Osteocyte (in vitro differentiated cells): ENCODE results near the gene PPIF. TPM values are rescaled to one million over a fixed set of nuclear protein-coding genes. Genes with fewer than 3 reads are reported as not detected.

Experiments used
- DNase-seq: peaks from one replicate; pipeline ENCODE4 v3.0.0; 2021; ENCODE audit warnings: mixed read lengths; ENCODE audit not compliant: unreplicated experiment; ENCODE audit errors: extremely low spot score
- H3K27ac Mint-ChIP-seq: one replicate; pipeline ENCODE4 v1.8.0; 2021; ENCODE audit warnings: mild to moderate bottlenecking, mixed read lengths; ENCODE audit not compliant: unreplicated experiment
- H3K27me3 Mint-ChIP-seq: one replicate; pipeline ENCODE4 v1.8.0; 2021; ENCODE audit warnings: mixed read lengths; ENCODE audit not compliant: unreplicated experiment
- H3K36me3 Mint-ChIP-seq: one replicate; pipeline ENCODE4 v1.8.0; 2021; ENCODE audit warnings: mixed read lengths; ENCODE audit not compliant: unreplicated experiment
- H3K4me1 Mint-ChIP-seq: one replicate; pipeline ENCODE4 v1.8.0; 2021; ENCODE audit warnings: mixed read lengths; ENCODE audit not compliant: unreplicated experiment
- H3K4me3 Mint-ChIP-seq: one replicate; pipeline ENCODE4 v1.8.0; 2021; ENCODE audit warnings: mild to moderate bottlenecking, moderate library complexity, mixed read lengths; ENCODE audit not compliant: unreplicated experiment
- H3K9me3 Mint-ChIP-seq: one replicate; pipeline ENCODE4 v1.8.0; 2021; ENCODE audit warnings: mixed read lengths; ENCODE audit not compliant: unreplicated experiment
- total RNA-seq: library from RNA; stranded (reverse); gene quantifications from 2 replicates; pipeline ENCODE4 v1.2.1, GENCODE V29; 2021
- TF ChIP-seq, protein P1 (sequence below): fragments of 200-600 bp; sonication (generic); IDR thresholded peaks from 2 replicates; pipeline ENCODE4 v1.5.0; 2021; ENCODE audit warnings: antibody characterized with exemption, mild to moderate bottlenecking, moderate library complexity

PPIF gene
- total RNA-seq, 1 donor from 2014 or later = 17.0 TPM

GRCh38 chr10:79349072-79349491 lies 1.8 kb downstream of the PPIF start:
- Mint-ChIP-seq H3K4me3 (peak overlapping the region; percentile 77), H3K36me3 (peaks cover 24% of the 10 kb centered on the region), H3K4me1 (peaks cover 17% of the 10 kb centered on the region), H3K9me3 (no peaks in the 10 kb centered on the region), H3K27ac (peak overlapping the region; percentile 81), H3K27me3 (no peaks in the 10 kb centered on the region)
- DNase-seq = peak; percentile 66
- TF ChIP-seq, protein P1, sequence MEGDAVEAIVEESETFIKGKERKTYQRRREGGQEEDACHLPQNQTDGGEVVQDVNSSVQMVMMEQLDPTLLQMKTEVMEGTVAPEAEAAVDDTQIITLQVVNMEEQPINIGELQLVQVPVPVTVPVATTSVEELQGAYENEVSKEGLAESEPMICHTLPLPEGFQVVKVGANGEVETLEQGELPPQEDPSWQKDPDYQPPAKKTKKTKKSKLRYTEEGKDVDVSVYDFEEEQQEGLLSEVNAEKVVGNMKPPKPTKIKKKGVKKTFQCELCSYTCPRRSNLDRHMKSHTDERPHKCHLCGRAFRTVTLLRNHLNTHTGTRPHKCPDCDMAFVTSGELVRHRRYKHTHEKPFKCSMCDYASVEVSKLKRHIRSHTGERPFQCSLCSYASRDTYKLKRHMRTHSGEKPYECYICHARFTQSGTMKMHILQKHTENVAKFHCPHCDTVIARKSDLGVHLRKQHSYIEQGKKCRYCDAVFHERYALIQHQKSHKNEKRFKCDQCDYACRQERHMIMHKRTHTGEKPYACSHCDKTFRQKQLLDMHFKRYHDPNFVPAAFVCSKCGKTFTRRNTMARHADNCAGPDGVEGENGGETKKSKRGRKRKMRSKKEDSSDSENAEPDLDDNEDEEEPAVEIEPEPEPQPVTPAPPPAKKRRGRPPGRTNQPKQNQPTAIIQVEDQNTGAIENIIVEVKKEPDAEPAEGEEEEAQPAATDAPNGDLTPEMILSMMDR = no peak

GRCh38 chr10:79349766-79350406 lies 2.6 kb downstream of the PPIF start:
- Mint-ChIP-seq H3K9me3 (no peaks in the 10 kb centered on the region), H3K4me1 (peaks cover 17% of the 10 kb centered on the region), H3K27me3 (no peaks in the 10 kb centered on the region), H3K27ac (no peak overlapping the region), H3K4me3 (no peak overlapping the region), H3K36me3 (peaks cover 31% of the 10 kb centered on the region)
- peak; percentile 70 for DNase-seq
- TF ChIP-seq, protein P1 = no peak

DNA sequence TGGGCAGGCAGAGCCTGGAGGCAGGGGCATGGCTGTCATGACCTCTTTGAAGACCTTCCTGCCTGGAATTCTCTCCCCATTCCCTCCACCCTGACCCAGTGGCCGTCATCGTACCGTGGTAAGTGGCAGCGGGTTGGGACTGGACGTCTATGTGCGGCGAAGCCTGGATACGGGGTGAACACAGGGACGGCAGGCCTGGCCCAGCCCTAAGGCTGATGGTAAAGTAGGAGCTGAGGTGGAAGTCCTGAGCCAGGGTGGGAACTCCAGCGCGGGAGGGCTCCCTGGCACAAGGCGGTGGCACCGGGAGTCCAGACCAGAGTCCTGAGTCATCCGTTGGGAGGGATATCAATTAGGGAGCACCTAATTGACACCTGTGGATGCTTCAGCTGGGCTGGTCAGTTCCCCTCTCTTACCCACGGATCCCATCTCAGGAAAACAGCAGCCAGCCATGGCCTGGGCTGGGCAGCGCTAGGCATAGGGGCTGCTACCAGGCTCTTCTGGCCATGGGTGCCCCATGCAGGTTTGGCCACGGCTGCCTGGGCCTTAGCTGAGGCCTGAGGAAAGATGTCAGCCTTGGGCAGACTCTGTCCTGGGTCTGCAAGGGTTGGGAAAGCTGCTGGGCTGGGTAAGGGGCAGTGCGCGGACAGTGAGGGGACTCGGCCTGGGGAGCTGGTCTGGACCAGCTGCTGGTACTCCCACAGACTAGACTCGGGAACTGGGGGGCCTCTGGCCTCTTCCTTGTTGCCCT lies 3.3 kb downstream of the PPIF start:
- Mint-ChIP-seq H3K9me3 (no peaks in the 10 kb centered on the region), H3K27ac (no peak overlapping the region), H3K36me3 (peaks cover 37% of the 10 kb centered on the region)

GRCh38 chr10:79351332-79351731 lies 4.1 kb downstream of the PPIF start:
- peaks cover 17% of the 10 kb centered on the region for H3K4me1 Mint-ChIP-seq
- H3K4me3 Mint-ChIP-seq = no peak overlapping the region
- no peaks in the 10 kb centered on the region for H3K9me3 Mint-ChIP-seq
- no peak overlapping the region for H3K27ac Mint-ChIP-seq
- TF ChIP-seq, protein P1 = no peak
- H3K36me3 Mint-ChIP-seq = peaks cover 41% of the 10 kb centered on the region
- no peaks in the 10 kb centered on the region for H3K27me3 Mint-ChIP-seq
- peak; percentile 72 for DNase-seq

More for the DNA sequence above, 3.3 kb downstream of the PPIF start:
- TF ChIP-seq, protein P1 = no peak
- peak; percentile 81 for DNase-seq
- H3K4me1 Mint-ChIP-seq = peaks cover 17% of the 10 kb centered on the region
- H3K27me3 Mint-ChIP-seq = no peaks in the 10 kb centered on the region
- H3K4me3 Mint-ChIP-seq = no peak overlapping the region
